Measurements from ENCODE around the gene SH3GL1.
A peak's percentile ranks its signal among the peaks of the same experiment; 100 is the strongest.

Gene SH3GL1

DNA sequence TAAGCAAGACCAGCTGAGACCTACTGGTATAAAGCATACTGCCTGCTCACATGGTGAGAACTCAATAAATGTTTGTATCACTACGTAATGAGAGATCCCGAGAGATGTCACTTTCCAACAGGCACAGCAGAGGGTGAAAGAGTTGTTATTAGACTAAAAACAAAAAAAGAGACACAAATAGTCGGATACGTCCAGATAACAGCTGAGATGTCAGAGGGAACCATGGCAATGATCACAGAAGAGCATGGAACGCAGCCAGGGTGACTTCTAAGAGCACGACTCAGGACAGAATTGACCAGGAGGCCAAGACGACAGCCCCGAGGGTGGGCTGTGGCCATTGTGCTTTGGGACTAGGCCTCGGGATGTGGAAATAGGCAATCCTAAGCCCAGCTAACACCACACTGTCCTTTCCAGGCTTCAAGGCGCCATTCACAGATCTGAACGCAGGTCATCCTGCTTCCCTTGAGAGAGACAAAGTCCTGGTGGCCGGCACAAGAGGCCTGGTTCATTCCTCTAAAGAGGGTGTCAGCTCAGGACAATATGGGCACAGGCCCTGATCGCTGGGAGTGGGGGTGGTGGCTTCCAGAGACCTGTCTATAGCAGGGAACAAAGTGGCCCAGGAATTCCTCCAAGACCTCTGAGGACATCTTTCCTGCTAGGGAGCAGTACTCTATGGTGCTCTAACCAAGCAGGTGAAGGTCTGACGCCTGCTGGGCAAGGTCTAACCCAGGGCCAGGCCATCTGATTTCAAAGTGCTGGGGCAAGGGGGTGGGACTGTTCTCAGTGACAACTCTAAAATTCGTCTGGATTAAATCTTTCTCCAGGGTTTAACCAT is 3.2 kb downstream of the SH3GL1 start:
- DNase-seq: no peak

DNA sequence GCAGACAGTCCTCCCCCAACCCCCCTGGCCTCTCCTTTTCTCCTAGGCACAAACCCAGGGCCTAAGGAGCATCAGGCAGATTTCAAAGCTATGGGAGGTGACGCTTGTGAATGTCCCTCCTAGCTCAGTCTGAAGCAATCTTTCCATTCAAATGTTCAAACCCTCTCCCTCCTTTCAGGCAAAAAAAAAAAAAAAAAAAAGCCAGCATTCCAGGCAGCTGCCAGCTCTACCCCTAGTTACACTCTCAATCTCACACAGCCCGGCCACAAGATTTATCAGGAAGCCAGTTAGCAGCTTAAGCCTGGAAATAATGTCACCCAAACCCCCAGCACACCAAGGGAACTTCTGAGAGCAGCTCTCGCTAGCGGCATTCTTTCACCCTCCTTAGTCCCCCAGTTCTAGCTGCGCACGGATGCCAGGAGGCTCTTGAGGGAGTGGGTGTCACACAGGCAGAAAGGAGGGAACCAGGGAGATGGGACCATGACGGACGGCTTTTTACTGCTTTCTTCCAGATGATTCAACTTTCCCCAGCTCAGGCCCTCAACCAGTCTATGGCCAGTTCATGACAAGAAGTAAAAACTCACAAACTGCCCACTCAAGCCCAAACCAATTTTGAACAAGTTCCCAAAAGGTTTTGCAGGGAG is 6.3 kb downstream of the SH3GL1 start:
- DNase-seq: no peak

DNA sequence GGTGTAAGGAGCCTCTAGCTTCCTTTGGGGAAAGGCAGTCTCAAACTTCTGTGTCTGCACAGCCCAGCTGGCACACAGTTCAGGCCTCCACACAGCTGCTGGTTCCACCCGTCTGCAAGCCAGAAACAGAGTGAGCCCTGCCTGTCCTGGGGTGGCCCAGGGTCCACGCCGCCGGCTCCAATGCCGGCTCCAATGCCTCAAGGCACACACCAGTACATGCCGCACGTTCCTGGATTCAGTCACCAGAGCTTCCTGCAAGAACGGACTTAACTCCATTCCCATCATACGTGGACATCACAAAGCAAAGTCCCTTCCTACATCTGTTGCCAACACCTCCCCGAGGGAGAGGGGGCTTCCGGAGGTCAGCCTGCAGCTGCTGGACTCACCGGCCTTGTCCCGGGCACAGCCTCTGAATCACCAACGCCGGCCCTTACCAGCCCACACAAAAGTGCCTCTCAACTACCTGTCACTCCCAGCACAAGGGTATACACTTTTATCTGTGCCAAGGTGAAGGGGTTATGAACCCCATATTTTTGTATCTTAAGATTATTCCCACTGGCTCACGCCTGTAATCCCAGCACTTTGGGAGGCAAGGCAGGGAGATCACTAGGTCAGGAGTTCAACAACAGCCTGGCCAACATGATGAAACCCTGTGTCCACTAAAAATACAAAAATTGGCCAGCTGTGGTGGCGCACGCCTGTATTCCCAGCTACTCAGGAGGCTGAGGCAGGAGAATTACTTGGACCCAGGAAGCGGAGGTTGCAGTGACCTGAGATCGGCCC is 8.5 kb downstream of the SH3GL1 start:
- no peak for DNase-seq

DNA sequence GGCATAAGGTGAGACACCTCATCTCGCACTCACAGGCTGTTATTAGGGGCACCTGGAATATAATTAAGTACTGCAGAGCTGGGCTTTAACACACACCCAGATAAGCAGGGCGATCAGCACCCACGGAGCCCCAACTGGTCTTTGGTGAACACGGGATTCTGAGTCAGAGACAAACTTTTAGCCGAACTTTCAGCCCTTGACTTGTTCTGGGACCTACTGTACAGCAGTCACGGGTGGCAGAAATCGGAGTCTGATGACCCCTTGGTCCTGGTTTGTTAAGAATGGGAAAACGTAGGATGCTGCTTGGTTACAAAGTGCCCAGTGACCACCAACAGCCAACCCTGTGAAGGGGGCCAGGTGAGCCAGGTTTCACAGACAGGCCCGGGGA is 9.0 kb downstream of the SH3GL1 start:
- no peak for DNase-seq

- DNase-seq: no peak
Observed at GRCh38 chr19:4390567-4391305, 9.6 kb downstream of the SH3GL1 start.

DNA sequence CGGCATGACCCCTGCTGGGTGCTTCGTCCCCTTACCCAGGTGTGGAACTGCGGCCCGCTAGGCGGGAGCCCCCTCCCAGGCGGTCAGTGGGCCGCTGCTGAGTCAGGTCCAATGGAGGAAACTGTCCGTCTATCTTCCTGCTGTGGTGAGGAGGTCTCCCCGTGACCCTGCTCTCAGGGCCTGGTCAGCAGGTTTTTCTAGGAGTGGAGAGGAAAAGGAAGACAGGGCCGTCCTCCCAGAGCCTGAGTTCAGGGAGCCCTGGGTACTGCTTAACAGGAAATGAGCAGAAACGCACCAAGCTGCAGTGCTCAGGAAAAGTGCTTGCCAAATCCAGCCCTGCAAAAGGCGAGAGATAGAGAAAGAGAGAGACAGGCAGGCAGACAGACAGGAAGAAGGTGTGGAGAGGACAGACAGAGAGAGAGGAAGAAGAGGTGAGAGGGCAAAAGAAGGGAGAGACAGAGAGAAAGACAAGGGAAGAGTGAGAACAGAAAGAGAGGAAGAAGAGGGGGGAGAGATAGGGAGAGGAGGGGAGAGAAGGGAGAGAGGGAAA is 10.3 kb downstream of the SH3GL1 start:
- DNase-seq: peak; percentile 39

GRCh38 chr19:4389511-4390016 is 10.8 kb downstream of the SH3GL1 start:
- no peak for DNase-seq

DNA sequence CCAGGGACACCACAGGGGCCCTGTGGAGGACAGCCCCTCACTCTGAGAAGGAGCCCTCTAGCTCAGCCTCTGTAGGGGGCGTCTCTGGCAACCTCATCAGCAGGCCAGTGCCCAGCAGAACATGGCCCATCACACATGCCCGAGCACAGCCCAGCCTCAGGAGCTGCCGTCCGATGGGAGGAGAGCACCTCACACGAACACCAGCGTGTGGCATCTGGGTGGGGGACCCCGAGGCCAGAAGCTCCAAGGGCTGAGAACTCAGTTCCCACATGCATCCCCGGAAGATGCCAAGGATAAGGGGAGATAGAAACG is 11.3 kb downstream of the SH3GL1 start:
- DNase-seq: no peak

- no peak for DNase-seq
Observed at GRCh38 chr19:4388337-4389063, 11.8 kb downstream of the SH3GL1 start.

DNA sequence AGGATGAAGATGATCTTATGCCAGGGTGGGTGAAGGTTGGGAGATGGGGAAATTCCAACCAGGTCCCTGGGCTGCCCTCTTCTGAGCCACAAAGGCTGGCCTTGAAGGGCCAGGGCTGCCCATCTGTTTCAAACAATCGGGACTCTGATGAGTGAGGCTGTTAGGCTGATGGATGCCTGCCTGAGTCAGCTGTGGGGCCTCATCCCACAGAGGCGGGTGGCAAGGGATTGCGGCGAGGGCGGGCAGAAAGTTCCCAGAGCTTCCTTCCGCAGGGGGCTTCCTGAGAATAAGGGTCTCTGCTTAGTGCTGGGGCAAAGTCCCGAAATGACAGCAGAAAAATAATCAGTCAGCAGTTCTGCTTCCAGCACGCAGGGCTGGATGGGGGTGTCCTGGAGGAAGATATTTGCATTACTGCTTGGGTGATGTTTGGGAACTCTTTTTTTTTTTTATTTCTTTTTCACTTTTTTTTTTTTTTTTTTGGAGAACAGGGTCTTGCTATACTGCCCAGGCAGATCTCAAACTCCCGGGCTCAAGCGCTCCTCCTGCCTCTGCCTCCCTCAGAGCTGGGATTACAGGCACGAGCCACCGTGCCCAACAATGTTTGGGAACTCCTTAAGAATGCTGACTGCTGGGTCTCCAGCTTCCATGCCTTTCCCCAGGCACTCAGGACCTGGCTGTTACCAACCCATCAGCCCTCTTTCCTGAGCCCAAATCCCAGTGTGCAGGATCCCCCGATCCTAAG is 14.1 kb downstream of the SH3GL1 start:
- DNase-seq: peak; percentile 13

DNA sequence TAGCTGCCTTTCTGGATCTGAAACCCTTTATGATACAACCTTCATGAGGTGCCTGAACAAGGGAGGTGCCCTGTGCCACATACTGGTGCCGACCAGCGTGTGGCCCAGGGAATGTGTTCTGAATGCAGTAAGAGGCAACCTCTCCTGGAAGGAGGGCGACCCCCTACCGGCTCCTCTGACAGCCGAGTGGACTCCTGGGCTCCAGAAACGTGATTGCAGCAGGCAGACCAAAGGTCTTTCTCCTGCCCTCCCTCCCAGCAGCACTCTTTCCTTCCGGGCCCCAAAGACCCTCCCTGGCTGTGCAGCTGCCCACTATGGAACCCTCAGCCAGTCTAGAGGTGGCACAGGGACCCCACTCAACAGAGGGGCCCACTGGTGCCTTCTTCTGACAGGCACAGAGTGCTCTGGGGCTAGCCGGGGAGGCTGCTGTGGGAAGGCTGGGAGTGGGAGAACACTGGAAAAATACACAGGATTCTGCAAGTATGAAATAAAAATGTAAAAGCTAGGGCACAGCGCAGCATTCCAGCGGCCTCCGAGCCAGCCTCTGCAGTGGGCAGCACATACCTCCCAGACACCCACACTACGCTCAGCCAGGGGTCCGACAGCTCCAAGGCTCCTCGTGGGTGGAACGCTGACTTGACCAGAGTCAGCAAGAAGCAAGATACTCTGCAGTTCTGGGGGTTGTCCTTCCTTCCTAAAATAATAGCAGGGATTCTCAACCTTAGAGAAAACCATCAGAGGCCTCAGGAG is 14.9 kb downstream of the SH3GL1 start:
- DNase-seq: no peak

DNA sequence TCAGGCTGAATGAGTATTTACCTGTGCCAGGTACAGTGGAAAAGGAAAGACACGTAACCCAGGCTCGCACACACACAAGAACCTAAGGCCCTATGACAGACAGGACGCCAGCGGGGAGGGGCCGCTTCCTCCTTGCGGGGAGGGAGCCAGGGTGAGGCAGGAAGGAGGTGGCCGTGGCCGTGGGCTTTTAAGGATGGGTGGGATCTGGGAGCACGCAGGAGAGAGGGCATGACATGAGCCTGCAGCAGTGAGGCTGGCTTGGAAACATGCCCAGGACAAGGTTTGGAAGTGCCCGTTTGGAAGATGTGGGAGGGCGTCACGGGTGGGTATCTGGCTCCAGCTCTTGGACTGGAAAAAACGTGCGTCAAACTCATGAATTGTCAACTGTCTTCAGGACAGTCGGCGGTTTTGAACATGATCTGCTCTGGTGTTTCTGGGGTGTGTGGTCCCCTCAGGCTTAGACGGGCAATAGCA is 20.1 kb downstream of the SH3GL1 start:
- peak; percentile 44 for DNase-seq

GRCh38 chr19:4379383-4380253 is 20.7 kb downstream of the SH3GL1 start:
- no peak for DNase-seq

GRCh38 chr19:4378886-4379285 is 21.5 kb downstream of the SH3GL1 start:
- no peak for DNase-seq

GRCh38 chr19:4376991-4377781 is 23.2 kb downstream of the SH3GL1 start:
- DNase-seq: no peak

- no peak for DNase-seq
Observed at GRCh38 chr19:4376671-4376990, 23.7 kb downstream of the SH3GL1 start.

- no peak for DNase-seq
Observed at GRCh38 chr19:4376028-4376670, 24.2 kb downstream of the SH3GL1 start.

Data from suppressor macrophage treated with lipopolysaccharide for 4 hours (primary cell).